ENCODE results near the gene CDKN2AIP. TPM values are rescaled to one million over a fixed set of nuclear protein-coding genes. Genes with fewer than 3 reads are reported as not detected.

CDKN2AIP gene
- total RNA-seq, 4 donors from 2014 or later = 16.1 to 25.2 (median 20.1) TPM

DNA sequence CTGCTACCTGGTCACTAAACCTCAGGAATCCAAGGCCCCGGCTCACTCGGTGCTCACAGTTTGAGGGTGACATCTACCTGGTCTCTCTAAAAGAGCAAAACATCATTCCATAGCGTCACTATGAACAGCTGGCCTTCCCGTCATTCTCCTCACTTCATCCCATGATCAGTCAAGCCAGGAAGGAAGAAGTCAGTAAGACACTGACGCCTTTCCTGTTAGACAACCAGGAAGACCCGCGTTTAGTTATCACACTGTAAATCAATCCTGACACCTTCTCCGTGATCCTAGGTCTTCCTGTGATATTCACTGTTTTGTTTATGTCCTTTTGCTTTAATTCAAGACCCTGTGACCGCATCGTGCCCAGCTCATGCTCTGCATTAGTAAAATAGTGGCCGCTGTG, 31.6 kb upstream of the CDKN2AIP start:
- TF ChIP-seq, protein P1, sequence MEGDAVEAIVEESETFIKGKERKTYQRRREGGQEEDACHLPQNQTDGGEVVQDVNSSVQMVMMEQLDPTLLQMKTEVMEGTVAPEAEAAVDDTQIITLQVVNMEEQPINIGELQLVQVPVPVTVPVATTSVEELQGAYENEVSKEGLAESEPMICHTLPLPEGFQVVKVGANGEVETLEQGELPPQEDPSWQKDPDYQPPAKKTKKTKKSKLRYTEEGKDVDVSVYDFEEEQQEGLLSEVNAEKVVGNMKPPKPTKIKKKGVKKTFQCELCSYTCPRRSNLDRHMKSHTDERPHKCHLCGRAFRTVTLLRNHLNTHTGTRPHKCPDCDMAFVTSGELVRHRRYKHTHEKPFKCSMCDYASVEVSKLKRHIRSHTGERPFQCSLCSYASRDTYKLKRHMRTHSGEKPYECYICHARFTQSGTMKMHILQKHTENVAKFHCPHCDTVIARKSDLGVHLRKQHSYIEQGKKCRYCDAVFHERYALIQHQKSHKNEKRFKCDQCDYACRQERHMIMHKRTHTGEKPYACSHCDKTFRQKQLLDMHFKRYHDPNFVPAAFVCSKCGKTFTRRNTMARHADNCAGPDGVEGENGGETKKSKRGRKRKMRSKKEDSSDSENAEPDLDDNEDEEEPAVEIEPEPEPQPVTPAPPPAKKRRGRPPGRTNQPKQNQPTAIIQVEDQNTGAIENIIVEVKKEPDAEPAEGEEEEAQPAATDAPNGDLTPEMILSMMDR (IDR thresholded peaks at IDR 0.05) = no peak
- DNase-seq (ENCODE audit: low spot score) (no peak), ATAC-seq (ENCODE audit: low FRiP score) (no peak)

DNA sequence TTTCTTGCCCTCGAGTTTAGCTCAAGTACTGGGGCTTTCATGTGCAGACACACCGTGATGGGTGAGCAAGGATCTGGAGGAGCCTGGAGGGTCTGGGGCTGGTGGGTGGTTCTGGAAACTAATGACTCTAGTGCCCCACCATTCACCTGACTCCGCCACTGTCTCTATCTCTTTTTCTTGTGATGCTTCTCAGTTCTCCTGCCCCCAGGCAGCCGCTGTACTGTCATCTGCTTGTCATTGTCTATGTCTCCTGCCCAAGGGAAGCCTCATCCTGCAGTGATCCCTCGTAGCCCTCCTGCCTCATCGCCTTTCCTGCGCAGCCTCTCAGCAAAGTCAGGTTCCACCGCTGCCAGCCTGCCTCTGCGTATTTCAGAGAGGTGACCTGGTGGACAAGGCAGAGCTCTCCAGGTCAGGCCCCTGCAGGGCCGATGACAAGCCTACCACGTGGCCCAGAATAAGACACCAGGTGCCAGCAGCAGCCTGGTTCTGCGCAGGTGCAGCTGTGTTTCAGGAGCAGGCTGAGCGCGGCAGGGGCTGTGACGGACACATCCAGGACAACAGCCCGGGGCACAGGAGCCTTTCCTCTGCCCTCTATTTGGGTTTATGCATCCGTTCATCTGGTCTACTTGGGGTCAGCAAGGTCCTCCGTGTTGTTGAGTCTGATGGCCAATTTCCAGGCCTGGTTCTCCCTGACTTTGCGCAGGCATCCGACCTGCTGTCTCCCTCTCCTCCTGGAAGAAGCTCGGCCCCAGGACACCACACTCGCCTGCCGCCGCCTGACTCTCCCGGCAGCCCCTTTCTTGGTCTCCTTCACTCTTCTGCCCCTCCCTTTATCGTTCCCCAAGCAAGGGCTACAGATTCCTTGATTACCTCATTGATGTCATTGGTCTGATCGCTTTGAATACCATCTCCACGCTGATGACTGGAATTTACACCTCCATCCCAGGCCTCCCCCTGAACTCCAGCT, 30.9 kb upstream of the CDKN2AIP start:
- no peak for ATAC-seq (ENCODE audit: low FRiP score)
- TF ChIP-seq, protein P1 (IDR thresholded peaks at IDR 0.05) = no peak
- no peak for DNase-seq (ENCODE audit: low spot score)

DNA sequence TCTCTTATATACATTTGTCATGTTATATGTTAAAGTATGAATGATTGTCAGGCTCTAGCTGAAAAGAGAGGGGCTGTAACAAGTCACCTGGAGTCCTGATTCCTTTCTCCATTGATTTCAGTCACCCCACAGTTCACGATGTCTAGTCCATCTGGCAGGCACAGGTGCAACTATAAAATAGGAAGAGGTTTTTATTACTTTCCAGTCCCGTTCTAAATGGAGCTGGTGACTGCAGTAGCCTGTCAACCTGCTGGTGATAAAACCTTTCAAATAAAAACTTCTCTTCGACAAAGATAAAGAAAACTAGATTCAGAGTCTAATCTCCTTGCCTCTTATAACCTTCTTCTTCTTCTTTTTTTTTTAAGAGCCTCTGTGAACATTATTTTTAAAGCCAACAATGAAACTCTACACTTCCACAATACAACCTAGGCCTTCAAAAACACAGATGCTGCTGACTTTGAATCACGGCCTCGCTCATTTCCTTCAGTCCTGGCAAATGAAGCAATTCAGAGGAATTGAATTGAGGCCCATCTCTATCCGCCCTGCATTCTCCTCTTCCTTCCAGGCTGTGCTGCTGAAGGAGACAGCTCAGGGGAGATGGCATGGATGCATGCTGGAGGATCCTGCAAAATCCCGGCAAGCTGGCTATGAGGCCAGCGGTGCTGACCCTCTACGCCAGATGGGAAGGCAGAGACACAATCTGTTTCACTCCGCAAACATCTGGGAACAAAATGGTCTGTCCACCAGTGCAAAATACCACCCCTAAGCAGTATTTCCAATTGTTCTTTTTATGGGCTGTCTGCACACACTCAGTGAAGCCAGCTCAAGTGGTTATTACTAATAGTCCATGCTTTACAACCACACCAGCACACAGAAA, 27.3 kb upstream of the CDKN2AIP start:
- TF ChIP-seq, protein P1 (IDR thresholded peaks at IDR 0.05) = no peak
- no peak for ATAC-seq (ENCODE audit: low FRiP score)
- no peak for DNase-seq (ENCODE audit: low spot score)

DNA sequence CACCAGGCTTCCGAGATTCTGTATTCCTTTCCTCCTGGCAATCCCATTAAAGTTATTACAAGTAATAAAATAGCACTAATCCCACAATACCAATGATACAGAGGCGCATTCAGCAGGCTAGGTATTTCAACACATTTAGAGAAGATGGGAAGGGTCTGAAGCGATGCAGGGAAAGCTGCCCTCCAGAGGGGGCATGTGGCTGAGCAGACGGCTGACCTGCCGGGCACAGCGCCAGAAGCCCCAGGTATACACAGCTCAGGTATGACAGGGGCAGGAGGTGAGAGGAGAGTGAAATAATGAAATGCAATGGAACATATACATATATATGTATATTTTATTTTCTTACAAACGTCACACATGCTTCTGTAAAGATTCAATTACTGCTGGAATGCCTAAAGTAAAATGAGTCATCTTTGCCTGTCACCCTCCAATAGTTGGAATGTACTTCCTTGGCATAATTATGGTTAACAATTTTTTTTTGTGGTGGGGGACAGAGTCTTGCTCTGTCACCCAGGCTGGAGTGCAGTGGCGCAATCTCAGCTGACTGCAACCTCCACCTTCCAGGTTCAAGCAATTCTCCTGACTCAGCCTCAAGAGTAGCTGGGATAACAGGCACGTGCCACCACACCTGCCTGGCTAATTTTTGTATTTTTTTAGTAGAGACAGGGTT, 21.3 kb upstream of the CDKN2AIP start:
- TF ChIP-seq, protein P1 (IDR thresholded peaks at IDR 0.05) = no peak
- ATAC-seq (ENCODE audit: low FRiP score) = no peak
- DNase-seq (ENCODE audit: low spot score) = no peak

DNA sequence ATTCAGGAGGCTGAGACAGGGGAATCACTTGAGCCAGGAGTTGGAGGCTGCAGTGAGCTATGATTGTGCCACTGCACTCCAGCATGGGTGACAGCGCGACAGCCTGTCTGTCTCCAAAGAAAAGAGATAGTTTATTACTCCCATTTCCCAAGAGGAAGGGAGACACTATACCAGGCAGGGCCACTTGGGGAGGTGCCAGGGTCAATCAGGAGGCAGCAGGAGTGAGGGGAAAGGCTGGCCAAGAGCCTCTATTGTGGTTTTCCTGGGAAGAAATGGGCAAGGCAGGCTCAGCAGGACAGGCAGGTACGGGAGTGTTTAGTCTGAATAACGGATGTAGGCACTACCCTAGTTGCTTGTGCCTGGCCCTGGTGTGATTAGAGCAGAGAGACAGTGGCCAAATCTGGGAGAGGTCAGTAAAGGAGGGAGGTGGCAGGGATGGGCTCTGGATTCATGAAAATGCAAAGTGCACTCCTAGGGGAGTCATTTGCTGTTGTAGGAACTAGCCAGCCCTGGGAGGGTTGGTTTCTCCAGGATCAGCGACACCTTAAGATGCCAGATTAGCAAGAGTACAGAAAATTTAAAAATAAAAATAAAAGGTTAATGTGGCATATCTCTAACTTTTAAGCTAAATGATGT, 20.2 kb upstream of the CDKN2AIP start:
- no peak for ATAC-seq (ENCODE audit: low FRiP score)
- DNase-seq (ENCODE audit: low spot score) = no peak
- TF ChIP-seq, protein P1 (IDR thresholded peaks at IDR 0.05) = no peak

DNA sequence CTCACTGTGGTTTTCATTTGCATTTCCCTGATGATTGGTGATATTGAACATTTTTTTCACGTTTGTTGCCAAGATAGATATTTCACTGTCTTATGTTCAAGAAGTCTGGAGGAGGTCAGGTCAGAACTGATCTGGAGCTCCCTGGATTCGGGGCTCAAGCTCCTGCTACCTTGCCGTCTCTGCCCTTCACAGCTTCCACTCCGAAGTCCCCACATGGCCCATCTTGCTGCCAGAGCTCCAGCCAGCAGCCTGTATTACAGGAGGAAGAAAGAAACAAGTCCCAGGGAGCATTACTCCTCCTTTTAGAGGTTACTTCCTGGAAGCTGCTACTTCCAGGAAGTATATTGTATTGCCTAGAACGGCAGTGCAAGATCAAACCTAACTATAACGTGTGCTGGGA, 17.9 kb upstream of the CDKN2AIP start:
- no peak for ATAC-seq (ENCODE audit: low FRiP score)
- DNase-seq (ENCODE audit: low spot score) = no peak
- TF ChIP-seq, protein P1 (IDR thresholded peaks at IDR 0.05) = no peak

Measured in omental fat pad (tissue), 4 donors.